ENCODE measurements around the gene PAX4. TPM values are rescaled to one million over a fixed set of nuclear protein-coding genes. Genes with fewer than 3 reads are reported as not detected.

The PAX4 gene
- total RNA-seq, 4 donors from 2014 or later: not detected

DNA sequence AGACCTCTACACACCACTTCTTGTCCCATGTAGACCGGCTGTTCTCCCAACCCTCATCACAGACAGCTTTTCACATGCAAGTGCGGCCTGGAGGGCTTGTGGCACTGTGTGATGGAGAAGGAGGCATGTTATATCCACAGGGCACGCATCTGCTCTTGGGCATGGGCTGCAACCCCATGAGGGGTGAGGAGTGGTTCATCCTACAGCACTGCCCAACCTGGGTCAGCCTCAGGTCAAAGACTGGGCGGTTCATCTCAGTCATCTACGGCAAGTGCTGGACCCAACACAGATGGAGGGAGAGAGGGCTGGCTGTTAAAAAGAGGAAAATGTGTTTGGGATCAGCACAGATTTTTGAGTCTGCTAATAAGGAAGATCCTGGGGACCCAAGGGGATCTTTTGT lies 22.2 kb downstream of the PAX4 start:
- Histone ChIP-seq H3K36me3 (peaks cover 0 to 13% of the 10 kb centered on the region in 2 donors), H3K4me3 (no peak overlapping the region), H3K9me3 (no peaks in the 10 kb centered on the region), H3K27ac (no peak overlapping the region), H3K4me1 (no peaks in the 10 kb centered on the region), H3K27me3 (no peaks in the 10 kb centered on the region)
- in situ Hi-C loops (cut with MboI; ENCODE audit: low sequenced_read_pairs in 4 of 4): loop anchor here in 2 of 4 donors (10.0 to 25.0 kb wide), 2 partner anchors 49 to 208 kb away; partner anchors contain the start of gene ZNF800 (in 1 of the 2)
- intact Hi-C loops (cut with DNase I; ENCODE audit: low total_unique reads): no loop called here
- ATAC-seq (no peak), DNase-seq (no peak)
- TF ChIP-seq POLR2A (IDR thresholded peaks at IDR 0.05): no peak
- TF ChIP-seq, protein P1, sequence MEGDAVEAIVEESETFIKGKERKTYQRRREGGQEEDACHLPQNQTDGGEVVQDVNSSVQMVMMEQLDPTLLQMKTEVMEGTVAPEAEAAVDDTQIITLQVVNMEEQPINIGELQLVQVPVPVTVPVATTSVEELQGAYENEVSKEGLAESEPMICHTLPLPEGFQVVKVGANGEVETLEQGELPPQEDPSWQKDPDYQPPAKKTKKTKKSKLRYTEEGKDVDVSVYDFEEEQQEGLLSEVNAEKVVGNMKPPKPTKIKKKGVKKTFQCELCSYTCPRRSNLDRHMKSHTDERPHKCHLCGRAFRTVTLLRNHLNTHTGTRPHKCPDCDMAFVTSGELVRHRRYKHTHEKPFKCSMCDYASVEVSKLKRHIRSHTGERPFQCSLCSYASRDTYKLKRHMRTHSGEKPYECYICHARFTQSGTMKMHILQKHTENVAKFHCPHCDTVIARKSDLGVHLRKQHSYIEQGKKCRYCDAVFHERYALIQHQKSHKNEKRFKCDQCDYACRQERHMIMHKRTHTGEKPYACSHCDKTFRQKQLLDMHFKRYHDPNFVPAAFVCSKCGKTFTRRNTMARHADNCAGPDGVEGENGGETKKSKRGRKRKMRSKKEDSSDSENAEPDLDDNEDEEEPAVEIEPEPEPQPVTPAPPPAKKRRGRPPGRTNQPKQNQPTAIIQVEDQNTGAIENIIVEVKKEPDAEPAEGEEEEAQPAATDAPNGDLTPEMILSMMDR (IDR thresholded peaks at IDR 0.05 in 4 of 5, conservative IDR thresholded peaks at IDR 0.05 in 1 of 5): no peak

GRCh38 chr7:127594490-127594889 lies 23.5 kb downstream of the PAX4 start:
- no peak for TF ChIP-seq POLR2A (IDR thresholded peaks at IDR 0.05)
- TF ChIP-seq, protein P1 (IDR thresholded peaks at IDR 0.05 in 4 of 5, conservative IDR thresholded peaks at IDR 0.05 in 1 of 5): no peak
- no peak overlapping the region for H3K27ac ChIP-seq
- ATAC-seq: no peak
- intact Hi-C loops (cut with DNase I; ENCODE audit: low total_unique reads) (no loop called here), in situ Hi-C loops (cut with MboI; ENCODE audit: low sequenced_read_pairs in 4 of 4) (loop anchor here in 2 of 4 donors (10.0 to 25.0 kb wide), 2 partner anchors 50 to 207 kb away; partner anchors contain the start of gene ZNF800 (in 1 of the 2))
- H3K9me3 ChIP-seq: no peaks in the 10 kb centered on the region
- H3K4me3 ChIP-seq: no peak overlapping the region
- no peaks in the 10 kb centered on the region for H3K27me3 ChIP-seq
- peaks cover 0 to 23% of the 10 kb centered on the region in 2 donors for H3K36me3 ChIP-seq
- H3K4me1 ChIP-seq: peaks cover 4% of the 10 kb centered on the region in 2 donors
- DNase-seq: no peak

- ATAC-seq (no peak), DNase-seq (no peak)
- Histone ChIP-seq H3K9me3 (no peaks in the 10 kb centered on the region), H3K4me1 (peaks cover 13 to 15% of the 10 kb centered on the region in 2 donors), H3K36me3 (peaks cover 0 to 23% of the 10 kb centered on the region in 2 donors), H3K4me3 (no peak overlapping the region), H3K27ac (no peak overlapping the region), H3K27me3 (no peaks in the 10 kb centered on the region)
- TF ChIP-seq, protein P1 (IDR thresholded peaks at IDR 0.05 in 4 of 5, conservative IDR thresholded peaks at IDR 0.05 in 1 of 5): no peak
- TF ChIP-seq POLR2A (IDR thresholded peaks at IDR 0.05): no peak
- in situ Hi-C loops (cut with MboI; ENCODE audit: low sequenced_read_pairs in 4 of 4) (loop anchor here in 2 of 4 donors (10.0 to 25.0 kb wide), 2 partner anchors 52 to 205 kb away; partner anchors contain the start of gene ZNF800 (in 1 of the 2)), intact Hi-C loops (cut with DNase I; ENCODE audit: low total_unique reads) (no loop called here)
Measured at GRCh38 chr7:127592550-127592949, 25.4 kb downstream of the PAX4 start.

DNA sequence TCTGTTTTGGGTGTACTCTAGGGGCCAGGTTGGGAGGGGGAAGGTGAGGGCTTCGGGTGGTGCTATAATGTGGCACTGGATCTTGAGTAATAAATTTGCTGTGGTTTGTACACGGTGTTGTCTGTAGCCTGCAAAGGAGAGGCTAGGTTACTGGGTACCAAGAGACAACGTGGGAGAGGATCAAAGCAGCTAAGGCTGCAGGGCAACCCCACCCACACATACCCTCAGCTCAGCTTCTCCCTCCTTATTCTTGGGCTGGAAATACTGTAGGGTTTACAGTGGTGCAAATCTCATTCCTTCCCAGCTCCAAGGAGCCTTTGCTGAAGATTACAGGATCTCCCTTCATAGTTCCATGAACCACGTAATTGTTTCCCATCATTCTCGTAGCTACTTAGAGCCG lies 26.4 kb downstream of the PAX4 start:
- Histone ChIP-seq H3K4me1 (peaks cover 17% of the 10 kb centered on the region in 2 donors), H3K27me3 (no peaks in the 10 kb centered on the region), H3K4me3 (no peak overlapping the region), H3K36me3 (peaks cover 0 to 23% of the 10 kb centered on the region in 2 donors), H3K9me3 (no peaks in the 10 kb centered on the region), H3K27ac (no peak overlapping the region)
- no peak for DNase-seq
- ATAC-seq: no peak
- intact Hi-C loops (cut with DNase I; ENCODE audit: low total_unique reads) (no loop called here), in situ Hi-C loops (cut with MboI; ENCODE audit: low sequenced_read_pairs in 4 of 4) (loop anchor here in 2 of 4 donors (10.0 to 25.0 kb wide), 2 partner anchors 53 to 204 kb away; partner anchors contain the start of gene ZNF800 (in 1 of the 2))
- no peak for TF ChIP-seq POLR2A (IDR thresholded peaks at IDR 0.05)
- TF ChIP-seq, protein P1 (IDR thresholded peaks at IDR 0.05 in 4 of 5, conservative IDR thresholded peaks at IDR 0.05 in 1 of 5): no peak

Data from gastrocnemius medialis (tissue), 4 donors.